ENCODE data around the gene NMNAT2.

GRCh38 chr1:183313063-183313462 is 105.1 kb downstream of the NMNAT2 start:
- TF ChIP-seq ZNF70 (CRISPR knock-in tag; IDR thresholded peaks at IDR 0.05) (no peak), SNAI2 (CRISPR knock-in tag; IDR thresholded peaks at IDR 0.05) (no peak), ARNTL (CRISPR knock-in tag; IDR thresholded peaks at IDR 0.05; ENCODE audit: borderline replicate concordance, low read depth) (no peak), POU6F1 (CRISPR knock-in tag; IDR thresholded peaks at IDR 0.05; ENCODE audit: borderline replicate concordance, low read depth) (no peak), ZFP30 (CRISPR knock-in tag; IDR thresholded peaks at IDR 0.05) (no peak), TCF4 (CRISPR knock-in tag; IDR thresholded peaks at IDR 0.05; ENCODE audit: borderline replicate concordance) (no peak), TSHZ2 (CRISPR knock-in tag; IDR thresholded peaks at IDR 0.05) (no peak), ZNF565 (CRISPR knock-in tag; conservative IDR thresholded peaks at IDR 0.05; ENCODE audit: low read depth) (no peak), BACH2 (CRISPR knock-in tag; IDR thresholded peaks at IDR 0.05; ENCODE audit: borderline replicate concordance) (no peak), ZC3H10 (CRISPR knock-in tag; IDR thresholded peaks at IDR 0.05) (no peak), ZFP3 (CRISPR knock-in tag; IDR thresholded peaks at IDR 0.05) (no peak)

Data from SK-N-SH treated with all-trans-retinoic acid at 6 μM for 48 hours (cell line).